ENCODE results near the gene CYYR1.

The CYYR1 gene

GRCh38 chr21:26572702-26573381, at the start of gene CYYR1:
CYYR1 (minus strand) TSS chr21:26573286; CDS start chr21:26572940, 346 bp downstream.
- FAIRE-seq: no peak
- DNase-seq (ENCODE audit: extremely low spot score, insufficient read length, low read depth): no peak

GRCh38 chr21:26617176-26617575, 44.1 kb upstream of the CYYR1 start:
- no peak for FAIRE-seq
- no peak for DNase-seq (ENCODE audit: extremely low spot score, insufficient read length, low read depth)

GRCh38 chr21:26614251-26614650, 41.2 kb upstream of the CYYR1 start:
- DNase-seq (ENCODE audit: extremely low spot score, insufficient read length, low read depth): no peak
- no peak for FAIRE-seq

GRCh38 chr21:26599261-26599660, 26.2 kb upstream of the CYYR1 start:
- FAIRE-seq: no peak
- DNase-seq (ENCODE audit: extremely low spot score, insufficient read length, low read depth): no peak

GRCh38 chr21:26597981-26598380, 24.9 kb upstream of the CYYR1 start:
- FAIRE-seq: no peak
- no peak for DNase-seq (ENCODE audit: extremely low spot score, insufficient read length, low read depth)

- DNase-seq (ENCODE audit: extremely low spot score, insufficient read length, low read depth) (no peak), FAIRE-seq (no peak)
Observed at GRCh38 chr21:26597031-26597430, 23.9 kb upstream of the CYYR1 start.

GRCh38 chr21:26595971-26596370, 22.9 kb upstream of the CYYR1 start:
- FAIRE-seq: no peak

GRCh38 chr21:26593800-26594199, 20.7 kb upstream of the CYYR1 start:
- FAIRE-seq (no peak), DNase-seq (ENCODE audit: extremely low spot score, insufficient read length, low read depth) (no peak)

More at GRCh38 chr21:26595971-26596370, 22.9 kb upstream of the CYYR1 start:
- DNase-seq (ENCODE audit: extremely low spot score, insufficient read length, low read depth): no peak

- DNase-seq (ENCODE audit: extremely low spot score, insufficient read length, low read depth) (no peak), FAIRE-seq (no peak)
Observed at GRCh38 chr21:26591543-26591942, 18.5 kb upstream of the CYYR1 start.

- no peak for FAIRE-seq
- no peak for DNase-seq (ENCODE audit: extremely low spot score, insufficient read length, low read depth)
Observed at GRCh38 chr21:26588446-26588845, 15.4 kb upstream of the CYYR1 start.

- FAIRE-seq (no peak), DNase-seq (ENCODE audit: extremely low spot score, insufficient read length, low read depth) (no peak)
Observed at GRCh38 chr21:26587736-26588201, 14.7 kb upstream of the CYYR1 start.

GRCh38 chr21:26583769-26584168, 10.7 kb upstream of the CYYR1 start:
- no peak for DNase-seq (ENCODE audit: extremely low spot score, insufficient read length, low read depth)
- FAIRE-seq: no peak

- no peak for DNase-seq (ENCODE audit: extremely low spot score, insufficient read length, low read depth)
- FAIRE-seq: no peak
Observed at GRCh38 chr21:26581818-26582217, 8.7 kb upstream of the CYYR1 start.

GRCh38 chr21:26572076-26572701, 897 bp downstream of the CYYR1 start:
- DNase-seq (ENCODE audit: extremely low spot score, insufficient read length, low read depth) (no peak), FAIRE-seq (no peak)

- FAIRE-seq: no peak
- DNase-seq (ENCODE audit: extremely low spot score, insufficient read length, low read depth): no peak
Observed at GRCh38 chr21:26570203-26570602, 2.9 kb downstream of the CYYR1 start.

- FAIRE-seq: no peak
- DNase-seq (ENCODE audit: extremely low spot score, insufficient read length, low read depth): no peak
Observed at GRCh38 chr21:26565546-26565945, 7.5 kb downstream of the CYYR1 start.

- FAIRE-seq: no peak
- no peak for DNase-seq (ENCODE audit: extremely low spot score, insufficient read length, low read depth)
Observed at GRCh38 chr21:26565111-26565510, 8.0 kb downstream of the CYYR1 start.

- no peak for DNase-seq (ENCODE audit: extremely low spot score, insufficient read length, low read depth)
- FAIRE-seq: no peak
Observed at GRCh38 chr21:26563856-26564503, 9.1 kb downstream of the CYYR1 start.

GRCh38 chr21:26560612-26561011, 12.5 kb downstream of the CYYR1 start:
- FAIRE-seq: no peak
- no peak for DNase-seq (ENCODE audit: extremely low spot score, insufficient read length, low read depth)

GRCh38 chr21:26559099-26559498, 14.0 kb downstream of the CYYR1 start:
- DNase-seq (ENCODE audit: extremely low spot score, insufficient read length, low read depth) (no peak), FAIRE-seq (no peak)

- FAIRE-seq (no peak), DNase-seq (ENCODE audit: extremely low spot score, insufficient read length, low read depth) (no peak)
Observed at GRCh38 chr21:26557106-26557505, 16.0 kb downstream of the CYYR1 start.
